Superior temporal gyrus (tissue), 1 donor: Measurements from ENCODE around the gene YAE1.
"Not testable (repeated sequence)": the region's sequence is repeated elsewhere in the genome, so short reads cannot be mapped to it uniquely, and the experiment has no call there.

Experiments used
- DNase-seq: peaks from one replicate; pipeline ENCODE4 v3.0.0-alpha.2; 2016; ENCODE audit errors: extremely low spot score

YAE1 gene, protein sequence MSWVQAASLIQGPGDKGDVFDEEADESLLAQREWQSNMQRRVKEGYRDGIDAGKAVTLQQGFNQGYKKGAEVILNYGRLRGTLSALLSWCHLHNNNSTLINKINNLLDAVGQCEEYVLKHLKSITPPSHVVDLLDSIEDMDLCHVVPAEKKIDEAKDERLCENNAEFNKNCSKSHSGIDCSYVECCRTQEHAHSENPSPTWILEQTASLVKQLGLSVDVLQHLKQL

GRCh38 chr7:39566023-39566921 lies at the start of gene YAE1:
Gene YAE1 (plus strand): TSS chr7:39566404. CDS start chr7:39566419, 15 bp downstream.
- DNase-seq = peak; percentile 88

DNA sequence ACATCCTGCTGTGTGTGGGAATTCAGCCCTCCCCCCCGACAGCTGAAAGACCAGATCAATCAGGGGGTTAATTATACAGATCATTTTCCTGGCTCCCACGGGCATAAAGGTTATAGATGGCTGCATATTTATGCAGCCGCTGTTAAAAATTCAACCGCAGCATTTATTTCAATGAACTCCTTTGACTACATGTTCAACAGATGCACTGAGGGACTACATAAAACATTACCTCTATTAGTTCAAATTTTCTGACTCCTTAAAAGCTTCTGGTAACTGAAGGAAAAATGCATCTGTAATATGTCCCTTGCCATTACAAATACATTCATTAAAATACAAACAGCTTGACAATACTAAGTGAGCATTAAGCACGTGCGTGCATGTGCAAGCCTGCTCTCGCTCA lies 49.7 kb upstream of the YAE1 start:
- no peak for DNase-seq

- DNase-seq = no peak
Measured at GRCh38 chr7:39517240-39517639, 49.0 kb upstream of the YAE1 start.

GRCh38 chr7:39525926-39526325 lies 40.3 kb upstream of the YAE1 start:
- DNase-seq = no peak

GRCh38 chr7:39526666-39527065 lies 39.5 kb upstream of the YAE1 start:
- DNase-seq = no peak

- DNase-seq = no peak
Measured at GRCh38 chr7:39527296-39527695, 38.9 kb upstream of the YAE1 start.

DNA sequence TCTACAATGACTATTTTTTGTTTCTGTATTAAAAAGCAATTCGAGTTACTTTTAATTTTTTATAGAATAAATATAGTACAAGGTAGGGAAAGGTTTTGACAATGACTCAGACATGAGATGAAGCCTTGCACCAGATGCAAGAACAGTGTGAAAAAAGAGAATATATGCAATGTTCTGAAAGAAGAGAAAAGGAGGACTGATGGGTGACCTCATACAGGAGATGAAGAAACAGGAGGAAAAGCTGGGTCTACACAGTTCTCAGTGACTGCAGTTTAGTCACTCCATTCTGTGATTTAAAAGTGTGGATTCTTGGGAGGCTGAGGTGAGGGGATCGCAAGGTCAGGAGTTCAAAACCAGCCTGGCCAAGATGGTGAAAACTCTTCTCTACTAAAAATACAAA lies 38.3 kb upstream of the YAE1 start:
- no peak for DNase-seq

- DNase-seq = no peak
Measured at GRCh38 chr7:39528849-39529248, 37.4 kb upstream of the YAE1 start.

- no peak for DNase-seq
Measured at GRCh38 chr7:39529582-39529981, 36.6 kb upstream of the YAE1 start.

DNA sequence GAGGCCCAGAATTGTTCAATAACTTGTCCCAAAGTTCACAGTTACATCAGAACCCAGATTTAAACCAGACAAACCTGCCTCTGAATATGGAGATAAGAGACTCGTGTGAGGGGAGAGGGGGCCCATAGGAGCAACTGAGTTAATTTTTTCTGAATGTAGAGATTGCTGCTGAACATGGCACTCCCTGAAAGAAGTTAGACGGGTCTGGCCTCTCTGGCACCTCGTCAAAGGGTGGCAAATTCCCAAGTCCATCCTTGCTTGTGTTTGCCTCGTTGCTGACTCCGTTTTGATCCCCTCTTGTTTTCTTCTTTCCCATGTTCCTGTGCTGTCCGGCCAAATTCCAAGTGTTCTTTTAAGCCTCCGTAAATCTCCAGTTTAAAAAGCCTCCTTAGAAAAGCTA lies 35.2 kb upstream of the YAE1 start:
- no peak for DNase-seq

- DNase-seq = no peak
Measured at GRCh38 chr7:39531818-39532217, 34.4 kb upstream of the YAE1 start.

GRCh38 chr7:39532832-39533231 lies 33.4 kb upstream of the YAE1 start:
- DNase-seq = no peak

DNA sequence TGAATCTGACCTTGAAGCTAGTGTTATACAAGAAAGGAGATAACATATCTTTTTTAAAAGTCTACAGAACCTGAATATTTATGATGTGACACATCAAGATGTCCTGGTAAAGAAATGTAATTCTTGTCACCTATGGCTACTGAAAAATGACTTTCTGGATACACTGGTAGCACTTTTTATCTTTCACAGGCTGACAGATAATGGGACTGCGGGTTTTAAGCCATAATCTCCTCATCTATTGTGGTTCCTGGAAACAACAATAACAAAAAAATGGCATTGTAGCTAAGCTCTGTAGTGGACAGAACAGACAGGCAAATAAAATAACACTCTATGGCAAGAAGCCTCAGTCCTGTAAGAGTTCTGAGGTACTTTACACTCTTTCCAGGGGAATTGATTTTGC lies 31.6 kb upstream of the YAE1 start:
- no peak for DNase-seq

- no peak for DNase-seq
Measured at GRCh38 chr7:39535064-39535463, 31.1 kb upstream of the YAE1 start.

GRCh38 chr7:39535720-39536119 lies 30.5 kb upstream of the YAE1 start:
- DNase-seq = no peak

GRCh38 chr7:39536951-39537350 lies 29.3 kb upstream of the YAE1 start:
- no peak for DNase-seq

- no peak for DNase-seq
Measured at GRCh38 chr7:39539816-39540215, 26.4 kb upstream of the YAE1 start.

- no peak for DNase-seq
Measured at GRCh38 chr7:39540320-39540719, 25.9 kb upstream of the YAE1 start.

GRCh38 chr7:39541511-39541910 lies 24.7 kb upstream of the YAE1 start:
- no peak for DNase-seq

- not testable (repeated sequence) for DNase-seq
Measured at GRCh38 chr7:39544774-39545173, 21.4 kb upstream of the YAE1 start.

DNA sequence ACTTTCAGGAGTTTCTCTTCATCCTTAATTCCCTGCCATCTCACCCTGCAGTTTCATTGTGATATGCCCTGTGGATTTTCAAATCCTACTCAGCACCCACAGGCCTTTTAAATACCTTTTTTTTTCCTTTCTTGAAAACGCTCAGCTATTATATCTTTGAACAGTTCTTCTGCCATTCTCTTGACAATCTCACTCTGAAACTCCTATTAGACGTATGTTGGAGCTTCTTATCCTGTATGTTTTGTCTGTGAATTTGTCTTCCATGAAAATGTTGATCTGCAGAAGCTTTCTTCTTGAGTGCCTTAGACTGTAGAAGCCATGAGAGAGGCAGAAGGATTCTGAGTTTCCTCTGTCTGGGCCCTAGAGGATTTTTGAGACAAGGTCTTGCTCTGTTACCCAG lies 18.9 kb upstream of the YAE1 start:
- no peak for DNase-seq

DNA sequence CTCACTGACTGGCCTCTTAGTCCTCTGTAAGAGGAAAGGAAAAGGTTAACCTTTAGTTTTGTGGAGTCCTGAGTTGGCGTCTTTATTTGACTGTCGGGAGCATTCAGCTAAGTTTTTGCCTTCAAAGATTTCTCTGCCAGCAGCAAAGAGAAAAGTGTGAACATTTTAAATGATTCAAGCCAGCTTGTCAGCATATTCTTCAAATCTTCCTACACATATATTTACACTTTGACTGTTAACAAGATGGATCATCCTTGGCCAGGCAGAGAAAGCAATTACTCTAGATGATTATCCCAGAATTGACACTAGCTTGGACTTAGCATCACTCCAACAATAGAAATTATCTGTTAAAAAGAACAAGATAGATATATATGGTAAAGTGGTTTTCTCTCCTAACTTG lies 15.8 kb upstream of the YAE1 start:
- DNase-seq = peak; percentile 45

- DNase-seq = no peak
Measured at GRCh38 chr7:39553436-39553835, 12.8 kb upstream of the YAE1 start.
